GM19328 (cell line): Measurements from ENCODE around the gene NCSTN.

Experiments
- ATAC-seq: cut with Tn5 transposase; IDR thresholded peaks from one replicate; pipeline ENCODE4 v1.9.1; 2021; ENCODE audit warnings: mild to moderate bottlenecking, moderate library complexity; ENCODE audit not compliant: unreplicated experiment

Gene NCSTN

GRCh38 chr1:160403244-160403643, 60.1 kb downstream of the NCSTN start:
- no peak for ATAC-seq

GRCh38 chr1:160404094-160404493, 60.9 kb downstream of the NCSTN start:
- ATAC-seq: no peak

GRCh38 chr1:160405331-160405877, 62.2 kb downstream of the NCSTN start:
- no peak for ATAC-seq

- no peak for ATAC-seq
These were observed 63.2 kb downstream of the NCSTN start for GRCh38 chr1:160406131-160406968.

- ATAC-seq: no peak
These were observed 64.9 kb downstream of the NCSTN start for GRCh38 chr1:160407839-160408801.
